Limb (tissue), 2 donors: Measurements from ENCODE around the gene TULP4.
"Not testable (repeated sequence)": the region's sequence is repeated elsewhere in the genome, so short reads cannot be mapped to it uniquely, and the experiment has no call there.

Experiments
- DNase-seq, 2 donors: peaks; one replicate each; pipeline ENCODE4 v3.0.0-alpha.2; 2016; ENCODE audit errors: extremely low spot score in 2 of 2

Gene TULP4

GRCh38 chr6:158522616-158523015 is 210.4 kb downstream of the TULP4 start:
- no peak for DNase-seq

DNA sequence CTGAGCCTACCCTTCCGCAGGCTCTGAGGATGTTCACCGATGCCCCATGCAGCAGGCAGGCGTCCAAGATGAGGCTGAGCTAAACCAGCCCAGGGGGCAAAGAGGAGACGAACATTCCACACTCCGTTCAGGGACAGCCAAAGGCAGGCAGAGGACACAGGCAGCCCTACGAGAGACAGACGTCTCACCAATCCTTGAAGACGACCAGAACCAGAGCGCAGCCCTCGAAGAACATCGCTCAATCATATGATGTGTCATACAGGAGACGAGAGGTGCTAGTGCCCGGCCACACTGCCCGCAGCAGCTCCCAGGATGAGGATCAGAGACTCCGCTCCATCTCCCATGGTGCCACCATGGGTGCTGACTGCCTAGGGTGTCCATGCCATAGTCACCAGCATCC is 212.0 kb downstream of the TULP4 start:
- no peak for DNase-seq

- DNase-seq, result not testable (repeated sequence)
Measured at GRCh38 chr6:158527858-158528257, 215.6 kb downstream of the TULP4 start.

- DNase-seq, result no peak
Measured at GRCh38 chr6:158528826-158529225, 216.6 kb downstream of the TULP4 start.

- DNase-seq, result no peak
Measured at GRCh38 chr6:158529629-158530028, 217.4 kb downstream of the TULP4 start.

DNA sequence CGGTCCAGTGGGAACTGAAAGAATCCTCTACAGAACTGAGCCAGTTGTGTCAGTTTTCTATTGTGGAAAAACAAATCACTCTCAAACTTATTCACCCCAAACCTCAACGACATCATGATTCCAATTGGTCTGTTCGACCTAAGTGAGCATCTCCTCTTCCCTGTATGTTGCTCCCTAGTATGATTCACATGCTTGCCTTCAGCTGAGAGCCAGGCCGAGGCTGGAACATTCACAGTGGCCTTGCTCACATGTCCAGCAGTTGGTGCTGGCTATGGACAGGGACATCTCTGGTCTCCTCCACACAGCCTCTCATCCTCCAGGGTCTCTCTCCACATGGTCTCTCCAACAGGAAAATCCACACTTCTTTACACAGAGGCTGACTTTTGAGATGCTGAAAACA is 219.3 kb downstream of the TULP4 start:
- DNase-seq, result no peak

DNA sequence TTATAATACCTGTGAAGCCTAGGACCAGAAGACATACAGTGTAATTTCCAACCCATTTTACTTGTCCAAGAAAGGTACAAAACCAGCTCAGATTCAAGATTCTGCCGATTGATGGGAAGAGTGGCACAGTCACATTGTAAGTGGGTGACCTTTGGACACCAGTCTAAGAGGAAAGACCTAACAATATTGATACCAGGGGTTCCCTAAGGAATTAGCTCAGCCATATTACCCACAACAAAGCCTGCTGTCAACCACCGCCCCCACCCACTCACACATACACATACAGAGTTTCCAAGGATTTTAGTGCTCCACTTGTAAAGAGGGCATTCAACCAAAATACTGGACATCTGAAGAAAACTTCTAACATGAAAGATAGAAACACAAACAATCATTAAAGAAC is 219.7 kb downstream of the TULP4 start:
- no peak for DNase-seq

DNA sequence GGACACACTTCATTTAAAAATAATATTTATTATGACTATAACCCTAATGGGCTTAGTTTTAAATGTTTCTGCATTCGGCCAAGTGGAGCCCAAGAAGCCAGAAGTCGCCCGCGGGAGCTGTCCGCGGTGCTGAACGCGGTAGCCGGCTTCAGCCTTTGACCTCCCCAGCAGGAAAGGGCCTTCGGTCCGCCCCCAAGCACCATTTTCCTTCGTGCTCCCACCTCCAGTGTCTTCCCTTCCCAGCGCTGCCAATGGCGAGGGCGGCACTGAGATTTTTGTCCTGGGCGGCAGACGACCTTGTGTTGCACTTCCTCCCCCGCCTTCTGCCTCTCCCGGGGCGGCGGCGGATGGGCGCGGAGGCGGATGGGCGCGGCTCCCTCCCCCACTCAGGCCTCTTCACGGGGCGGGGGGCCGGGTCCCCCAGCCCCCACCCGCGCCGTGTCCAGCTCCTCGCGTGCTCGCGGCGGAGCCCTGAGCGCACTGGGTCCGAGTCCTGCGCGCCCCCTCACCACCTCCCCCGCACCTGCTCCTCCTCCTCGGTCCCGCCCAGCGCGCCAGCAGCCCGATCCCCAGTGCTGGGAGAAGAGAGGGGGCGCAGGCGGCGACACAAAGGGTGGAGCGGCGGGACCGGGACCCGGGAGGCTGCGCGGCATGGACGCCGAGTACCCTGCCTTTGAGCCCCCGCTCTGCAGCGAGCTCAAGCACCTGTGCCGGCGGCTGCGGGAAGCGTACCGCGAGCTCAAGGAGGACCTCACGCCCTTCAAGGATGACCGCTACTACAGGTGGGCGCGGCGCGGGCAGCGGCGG is 224.0 kb downstream of the TULP4 start:
- peak; percentile 62 to 82 for DNase-seq

GRCh38 chr6:158536891-158537798 is 224.9 kb downstream of the TULP4 start:
- peak; percentile 18 to 68 for DNase-seq

DNA sequence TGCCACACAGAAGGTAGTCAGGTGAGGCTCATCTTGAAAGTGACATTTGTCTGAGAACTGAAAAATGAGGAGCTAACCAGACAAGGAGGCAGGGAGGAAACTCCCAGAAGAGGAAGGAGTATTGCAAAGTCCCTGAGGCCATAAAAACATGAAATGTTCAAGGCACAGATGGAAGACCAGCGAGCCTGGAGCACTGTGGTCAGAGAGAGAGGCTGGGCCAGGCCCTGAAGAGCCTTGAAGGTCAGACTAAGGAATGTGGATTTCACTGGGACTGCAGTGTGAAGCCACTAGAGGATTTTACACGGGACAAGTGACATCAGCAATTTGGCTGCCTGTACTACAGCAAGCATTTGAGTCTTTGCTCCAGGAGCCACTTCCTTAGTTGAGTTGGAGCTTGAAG is 226.5 kb downstream of the TULP4 start:
- DNase-seq, result no peak

DNA sequence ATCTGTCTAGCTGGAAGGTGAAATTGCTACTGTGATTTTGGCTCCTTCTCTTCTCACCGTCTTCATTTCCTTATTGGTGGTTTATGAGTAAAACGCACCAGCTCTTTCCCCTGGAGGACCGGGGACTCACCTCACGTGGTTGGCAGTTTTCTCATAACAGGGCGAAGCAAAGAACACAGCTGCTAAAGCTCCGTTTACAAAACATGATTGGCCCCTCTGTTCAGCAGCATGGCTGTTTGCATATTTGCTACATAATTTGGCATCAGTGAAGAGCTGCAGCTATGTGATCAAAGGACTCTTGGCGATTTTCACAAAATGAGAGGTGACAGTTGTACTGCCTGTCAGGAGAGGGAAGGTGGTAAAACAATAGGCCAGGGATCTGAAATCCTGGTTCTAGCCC is 227.1 kb downstream of the TULP4 start:
- no peak for DNase-seq

DNA sequence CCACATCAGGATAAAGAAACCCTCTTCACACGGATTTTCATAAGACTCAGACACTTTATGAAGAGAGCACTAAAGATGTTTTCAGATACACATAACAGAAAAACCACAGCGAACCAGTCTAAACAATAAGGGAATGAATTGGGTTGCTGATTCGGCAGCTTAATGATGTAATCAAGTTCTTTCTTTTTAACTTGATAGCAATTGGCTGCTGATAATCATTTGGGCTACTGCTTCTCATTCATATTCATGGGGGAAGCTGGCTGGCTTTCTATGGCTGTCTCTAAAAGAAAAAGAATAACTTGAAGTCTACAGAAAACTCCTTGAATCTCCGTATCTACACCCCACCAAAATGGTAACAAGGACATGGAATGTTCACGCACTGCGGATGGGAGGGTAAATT is 227.6 kb downstream of the TULP4 start:
- DNase-seq, result no peak

DNA sequence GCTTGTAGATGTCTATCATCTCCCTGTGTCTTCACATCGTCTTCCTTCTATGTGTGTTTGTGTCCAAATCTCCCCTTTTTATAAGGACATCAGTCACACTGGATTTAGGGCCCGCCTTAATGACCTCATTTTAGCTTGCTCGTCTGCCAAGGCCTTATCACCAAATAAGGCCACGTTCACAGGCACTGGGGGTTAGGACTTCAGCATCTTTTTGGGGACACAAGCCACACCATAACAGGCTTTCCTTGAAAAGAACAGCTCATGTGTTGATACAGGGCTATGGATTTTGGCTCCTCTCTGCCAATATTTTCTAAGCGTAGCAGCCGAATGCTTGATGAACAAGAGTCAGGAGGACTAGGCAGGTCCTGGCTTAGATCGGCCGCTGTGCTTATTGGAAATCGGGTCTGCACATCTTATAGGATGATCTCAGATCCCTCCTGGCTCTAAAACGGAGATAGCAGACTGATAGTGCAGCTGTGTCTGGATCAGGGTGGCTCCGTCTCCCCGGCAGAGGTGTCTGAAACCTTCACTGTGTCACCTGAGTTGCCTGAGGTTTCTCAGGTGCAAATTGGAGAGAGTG is 231.4 kb downstream of the TULP4 start:
- DNase-seq, result no peak

GRCh38 chr6:158544428-158544827 is 232.2 kb downstream of the TULP4 start:
- no peak for DNase-seq

DNA sequence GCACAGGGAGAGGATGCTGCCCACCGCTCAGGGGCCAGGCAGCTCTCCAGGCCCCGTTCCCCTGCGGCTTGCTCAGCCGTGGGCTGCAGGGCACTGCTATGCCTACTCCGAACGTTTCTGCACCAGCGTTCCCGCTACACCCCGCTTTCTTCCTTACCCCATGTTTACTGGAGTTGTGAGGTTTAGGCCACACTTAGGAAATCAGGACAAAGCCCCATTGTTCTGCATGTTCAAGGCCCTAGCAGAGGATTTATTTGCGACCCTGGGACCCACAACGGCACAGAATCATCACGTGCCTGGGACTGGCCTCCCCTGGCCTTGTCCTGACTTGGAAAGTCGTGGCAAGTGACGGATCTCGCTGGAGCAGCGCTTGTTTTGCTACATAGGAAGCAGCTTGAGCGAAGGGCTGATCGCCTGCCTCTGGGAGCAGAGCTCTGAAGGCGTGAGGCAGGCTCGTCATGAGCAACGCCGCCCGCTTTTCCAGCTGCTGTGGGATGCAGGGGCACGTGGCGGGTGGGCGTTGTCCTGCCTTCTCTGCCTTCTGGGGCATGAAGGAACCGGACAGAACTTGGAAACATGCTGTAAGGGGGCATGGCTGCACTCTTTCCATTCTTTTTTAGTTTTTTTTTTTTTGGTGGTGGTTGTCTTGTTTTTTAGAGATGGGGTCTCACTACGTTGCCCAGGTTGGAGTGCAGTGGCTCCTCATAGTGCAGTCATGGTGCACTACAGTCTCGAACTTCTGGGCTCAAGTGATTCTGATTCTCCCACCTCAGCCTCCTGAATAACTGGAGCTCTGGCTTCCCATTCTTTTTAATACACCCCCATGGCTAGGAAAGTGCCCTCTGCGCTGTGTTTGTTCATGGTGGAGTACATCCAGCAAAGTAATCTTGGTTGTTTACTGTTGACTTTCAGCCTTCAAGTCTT is 233.0 kb downstream of the TULP4 start:
- no peak for DNase-seq

DNA sequence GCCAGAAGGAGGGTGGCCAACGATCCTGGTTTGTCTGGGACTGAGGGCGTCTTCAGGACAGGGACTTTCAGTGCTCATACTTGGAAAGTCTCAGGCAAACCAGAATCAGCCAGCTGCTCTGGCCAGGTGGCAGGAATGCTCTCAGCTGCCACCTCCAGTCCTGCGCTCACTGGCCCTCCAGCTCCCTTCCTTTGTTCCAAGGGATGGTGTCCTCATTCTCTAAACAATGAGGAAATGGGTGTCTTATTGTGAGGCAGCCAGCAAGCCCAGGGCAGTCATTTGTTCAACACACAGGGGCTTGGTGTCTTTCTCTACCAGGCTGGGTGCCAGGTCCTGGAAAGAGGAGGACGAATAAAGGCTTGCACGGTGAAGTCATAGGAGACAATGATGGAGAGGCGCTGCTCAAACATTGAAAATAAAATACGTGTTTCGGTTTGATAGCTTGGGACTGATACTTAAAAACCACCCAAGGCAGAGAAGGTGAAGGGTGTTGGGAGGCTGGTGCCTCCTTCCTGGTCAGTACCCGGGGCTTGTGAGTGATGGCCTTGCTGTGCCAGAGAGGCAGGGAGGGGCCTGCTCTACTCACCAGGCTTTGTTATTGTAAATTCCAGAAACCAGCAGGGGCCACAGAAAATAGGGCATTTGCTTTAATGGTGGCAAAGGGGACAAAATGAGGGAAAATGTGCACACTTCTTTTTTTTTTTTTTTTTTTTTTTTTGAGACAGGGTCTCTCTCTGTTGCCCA is 236.3 kb downstream of the TULP4 start:
- DNase-seq, result no peak

GRCh38 chr6:158552055-158552795 is 240.0 kb downstream of the TULP4 start:
- DNase-seq, result no peak

GRCh38 chr6:158552796-158553138 is 240.5 kb downstream of the TULP4 start:
- no peak for DNase-seq

- DNase-seq, result no peak
Measured at GRCh38 chr6:158554611-158555361, 242.5 kb downstream of the TULP4 start.
